Activated CD8-positive, alpha-beta memory T cell treated with anti-CD3 and anti-CD28 coated beads, Interleukin-2, amount 50 U/mL, for 24 hours (primary cell): ENCODE measurements around the gene HSD3B2.

ENCODE experiments used
- DNase-seq: peaks from one replicate; pipeline ENCODE4 v3.0.0-alpha.2; 2020; ENCODE audit errors: extremely low read depth

Gene HSD3B2

DNA sequence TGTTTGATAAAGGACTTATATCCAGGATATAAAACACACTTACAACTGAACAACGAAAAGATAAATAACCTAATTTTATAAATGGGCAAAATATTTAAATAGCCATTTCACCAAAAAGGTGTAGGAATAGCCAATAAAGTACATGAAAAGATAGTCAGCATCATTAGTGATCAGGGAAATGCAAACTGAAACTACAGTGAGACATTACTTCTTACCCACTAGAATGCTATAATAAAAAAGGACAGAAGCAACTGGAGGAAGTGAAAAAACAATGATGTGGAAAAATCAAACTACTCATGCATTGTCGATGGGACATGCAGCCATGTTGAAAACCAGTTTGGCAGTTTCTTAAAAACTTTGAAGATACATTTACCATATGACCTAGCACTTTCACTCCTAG, 48.6 kb downstream of the HSD3B2 start:
- no peak for DNase-seq

DNA sequence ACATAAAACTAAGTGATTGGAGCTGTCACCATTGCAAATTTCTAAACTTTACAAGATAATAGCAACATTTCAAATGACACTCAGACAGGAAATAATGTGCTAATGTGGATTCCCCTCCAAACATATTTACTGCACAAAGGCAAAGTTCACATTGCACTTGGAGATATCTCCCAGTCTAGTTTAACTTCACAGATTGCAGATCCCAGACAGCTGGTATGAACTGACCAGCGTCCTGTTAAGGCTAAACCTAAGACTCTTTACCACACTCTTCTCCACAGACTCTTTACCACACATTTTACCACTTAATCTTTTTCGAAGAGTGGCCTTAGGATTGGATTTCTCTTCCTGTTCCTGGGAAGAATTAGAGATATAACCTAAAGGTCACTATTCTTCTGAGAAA, 51.5 kb downstream of the HSD3B2 start:
- no peak for DNase-seq

DNA sequence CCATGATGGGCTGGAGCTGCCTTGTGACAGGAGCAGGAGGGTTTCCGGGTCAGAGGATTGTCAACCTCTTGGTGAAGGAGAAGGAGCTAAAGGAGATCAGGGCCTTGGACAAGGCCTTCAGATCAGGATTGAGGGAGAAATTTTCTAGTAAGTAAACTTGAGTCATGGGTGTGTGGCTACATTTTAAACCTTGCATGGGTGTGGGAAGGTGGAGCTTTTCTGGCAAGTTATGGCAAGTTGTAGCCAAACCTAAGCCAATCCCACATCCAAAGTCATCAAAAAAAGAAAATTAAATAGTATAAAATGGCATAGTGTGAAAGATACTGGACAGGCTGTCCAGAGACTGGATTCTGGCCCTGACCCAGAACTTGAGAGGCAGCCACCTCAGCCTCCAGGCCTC, 52.3 kb downstream of the HSD3B2 start:
- no peak for DNase-seq

DNA sequence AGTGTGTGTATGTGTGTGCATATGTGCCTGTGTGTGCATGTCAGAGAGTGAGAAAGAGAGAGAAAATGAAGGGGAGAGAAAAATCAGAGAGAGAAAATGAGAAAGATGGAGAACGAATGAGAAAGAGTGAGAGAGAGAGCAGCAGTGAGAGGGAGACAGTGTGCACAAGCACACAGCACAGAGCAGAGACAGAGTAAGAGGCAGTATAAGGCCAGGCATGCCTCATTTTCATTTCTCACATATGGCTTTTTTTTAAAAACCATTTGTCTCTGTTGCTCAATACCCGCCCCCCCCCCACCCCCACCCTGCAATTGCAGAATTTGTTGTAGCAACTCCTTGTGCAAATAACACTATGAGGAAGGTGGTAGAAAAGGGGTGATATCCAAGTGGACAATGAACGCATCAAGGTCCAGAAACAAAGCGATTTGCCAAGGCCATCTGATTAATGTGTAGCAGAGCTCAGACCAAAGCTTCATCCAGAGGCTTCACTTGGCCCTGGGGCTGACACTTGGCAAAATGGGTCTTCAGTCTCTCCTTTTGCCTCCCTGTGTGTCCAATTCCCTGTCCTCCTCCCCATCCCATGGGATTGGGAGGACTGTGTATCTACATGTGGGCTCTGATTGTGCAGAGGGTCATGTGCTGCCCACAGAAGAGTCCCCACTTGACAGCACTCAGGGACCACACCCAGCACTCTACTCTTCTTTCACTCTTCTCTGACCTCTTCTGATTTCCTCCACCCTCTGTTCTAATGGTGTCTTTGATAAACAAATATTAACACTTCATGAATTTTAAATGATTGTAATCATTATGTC, 53.1 kb downstream of the HSD3B2 start:
- DNase-seq: no peak

DNA sequence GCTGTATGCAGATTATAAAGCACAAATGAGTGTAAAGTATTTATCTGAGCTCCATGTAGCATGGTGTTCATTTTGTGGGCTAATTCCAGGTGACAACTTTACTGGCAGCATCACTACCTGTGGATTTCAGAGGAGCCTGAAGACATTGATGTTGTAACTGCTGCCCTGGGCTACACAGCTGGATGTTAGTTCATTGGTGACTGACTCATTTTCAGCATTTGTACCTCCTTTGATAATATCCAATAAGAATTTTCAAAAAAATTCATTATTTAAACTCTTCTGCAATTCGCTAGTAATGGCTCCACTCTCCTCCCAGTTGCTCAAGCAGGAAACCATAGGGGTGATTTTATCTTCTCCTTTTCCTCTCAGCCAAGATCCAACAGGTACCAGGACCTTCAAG, 54.8 kb downstream of the HSD3B2 start:
- DNase-seq: no peak

DNA sequence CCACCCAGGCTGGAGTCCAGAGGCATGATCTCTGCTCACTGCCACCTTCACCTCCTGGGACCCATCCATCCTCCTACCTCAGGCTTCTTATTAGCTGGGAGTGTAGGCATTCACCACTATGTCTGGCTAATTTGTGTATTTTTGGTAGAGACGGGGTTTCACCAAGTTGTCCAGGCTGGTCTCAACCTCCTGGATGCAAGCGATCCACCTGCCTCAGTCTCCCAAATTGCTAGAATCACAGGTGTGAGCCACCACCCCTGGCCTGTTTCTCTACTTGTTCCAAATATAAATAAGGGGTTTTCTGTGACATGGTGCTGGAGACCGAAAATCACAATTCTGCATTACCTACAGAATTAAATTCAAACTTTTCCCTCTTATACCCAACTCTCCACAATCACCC, 55.4 kb downstream of the HSD3B2 start:
- no peak for DNase-seq

DNA sequence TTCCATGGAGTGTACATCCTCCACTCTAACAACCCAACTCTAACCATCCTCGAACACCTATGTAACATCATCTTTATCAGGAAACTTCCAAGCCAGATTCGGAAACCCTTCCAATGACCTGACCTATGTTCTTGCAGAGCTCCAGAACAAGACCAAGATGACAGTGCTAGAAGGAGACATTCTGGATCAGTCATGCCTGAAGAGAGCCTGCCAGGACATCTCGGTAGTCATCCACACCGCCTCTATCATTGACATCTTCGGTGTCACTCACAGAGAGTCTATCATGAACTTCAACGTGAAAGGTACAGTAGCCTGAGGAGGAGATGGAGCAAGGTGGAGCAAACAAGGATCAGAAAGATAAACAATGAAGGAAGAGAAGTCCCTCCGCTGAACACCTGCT, 56.0 kb downstream of the HSD3B2 start:
- DNase-seq: no peak

DNA sequence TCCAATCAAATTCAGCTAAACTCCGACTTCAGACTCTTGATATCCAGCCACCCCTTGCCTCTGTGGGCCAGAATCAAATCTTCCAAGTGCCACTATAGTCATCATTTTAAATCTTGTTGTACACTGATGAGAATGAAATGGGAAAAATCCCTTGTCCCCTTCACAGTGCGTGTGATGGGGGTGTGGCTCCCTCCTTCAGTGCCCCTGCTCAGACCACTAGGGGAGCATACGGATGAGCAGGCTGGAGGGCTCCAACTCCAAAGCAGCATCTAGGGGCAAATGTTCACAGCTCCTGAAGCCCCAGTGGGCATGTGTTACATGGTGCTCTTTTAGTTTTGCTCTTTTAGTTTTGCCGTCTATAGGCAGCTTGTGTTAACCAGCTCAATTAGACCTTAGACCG, 56.6 kb downstream of the HSD3B2 start:
- DNase-seq: no peak

DNA sequence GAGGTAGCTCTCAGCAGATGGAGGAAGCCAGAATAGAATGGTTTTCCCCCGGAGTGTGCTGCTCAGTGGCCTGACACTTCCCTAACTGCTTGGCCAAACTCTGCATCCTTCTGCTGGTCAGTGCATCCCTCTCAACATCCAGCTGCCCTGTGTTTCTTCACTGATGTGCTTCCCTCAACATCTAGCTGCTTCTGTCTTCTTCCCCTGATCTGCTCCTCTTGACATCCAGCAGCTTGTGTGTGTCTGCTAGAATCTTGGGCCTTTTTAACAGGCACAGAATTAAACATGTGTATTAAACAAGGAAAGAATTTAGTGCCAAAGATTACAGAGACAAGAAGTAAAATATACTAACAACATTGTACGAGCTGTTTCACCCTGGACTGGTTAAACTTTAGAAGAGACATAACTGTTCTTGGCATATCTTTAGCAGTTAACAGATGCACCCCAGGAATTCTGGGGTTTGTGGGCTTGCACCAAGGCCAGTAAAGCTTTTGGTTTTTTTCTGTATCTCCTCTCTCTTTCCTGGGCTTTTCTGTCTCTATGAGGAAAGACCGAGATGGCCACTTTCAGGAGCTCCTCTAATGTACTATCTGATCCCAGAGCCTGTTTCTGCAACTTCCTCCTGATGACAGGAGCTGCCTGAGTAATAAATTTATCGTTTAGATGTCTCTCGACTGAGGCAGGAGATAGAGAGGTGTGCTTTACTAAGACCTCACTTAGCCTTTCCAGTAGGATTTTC, 57.3 kb downstream of the HSD3B2 start:
- no peak for DNase-seq
